H1 (cell line): ENCODE results near the gene KLRC3. TPM values are rescaled to one million over a fixed set of nuclear protein-coding genes. Genes with fewer than 3 reads are reported as not detected.
"Not testable (repeated sequence)": the region's sequence is repeated elsewhere in the genome, so short reads cannot be mapped to it uniquely, and the experiment has no call there.

ENCODE experiments used
- CTCF ChIA-PET: fragments of 300-600 bp; sonication (Branson Sonifier 250); formaldehyde crosslinking; loops from one replicate; lab custom pipeline; 2021; ENCODE audit not compliant: partially characterized antibody; lab: Charles Lee
- POLR2A ChIA-PET: fragments of 300-600 bp; sonication (Branson Sonifier 250); formaldehyde crosslinking; loops from one replicate; lab custom pipeline; 2021; ENCODE audit warnings: inconsistent platforms; ENCODE audit not compliant: partially characterized antibody; lab: Charles Lee
- DNase-seq, 2 experiments: peaks; one replicate each; pipeline versions ENCODE4 v3.0.0 to v3.0.0-alpha.2; 2010 to 2022; ENCODE audit warnings: low spot score in 2 of 2, low read depth in 1 of 2, mixed read lengths in 1 of 2
- FAIRE-seq: peaks from 2 replicates; lab custom pipeline; 2011; peaks lifted over from hg19 to GRCh38; lab: Jason Lieb, UNC
- H2AFZ ChIP-seq: 2 replicates; pipeline ENCODE4 v1.8.1; 2012; ENCODE audit warnings: low read length, inconsistent platforms
- H2AK5ac ChIP-seq: 2 replicates; pipeline ENCODE4 v1.6.1; 2013; ENCODE audit warnings: low read depth, low read length
- H2BK120ac ChIP-seq: replicated peaks from 2 replicates; pipeline ENCODE3; 2013; ENCODE audit warnings: low read depth, low read length, inconsistent platforms
- H2BK12ac ChIP-seq: 2 replicates; pipeline ENCODE4 v1.6.1; 2013; ENCODE audit warnings: low read depth, low read length
- H2BK15ac ChIP-seq: 2 replicates; pipeline ENCODE4 v1.6.1; 2013; ENCODE audit warnings: low read length
- H2BK20ac ChIP-seq: 2 replicates; pipeline ENCODE4 v1.6.1; 2013; ENCODE audit warnings: low read length
- H2BK5ac ChIP-seq: 2 replicates; pipeline ENCODE4 v1.6.1; 2013; ENCODE audit warnings: low read depth, low read length
- H3K14ac ChIP-seq: 2 replicates; pipeline ENCODE4 v1.6.1; 2013; ENCODE audit warnings: inconsistent platforms; ENCODE audit not compliant: insufficient read length
- H3K18ac ChIP-seq: 2 replicates; pipeline ENCODE4 v1.6.1; 2013; ENCODE audit warnings: low read length; ENCODE audit errors: extremely low read depth
- H3K23ac ChIP-seq: 2 replicates; pipeline ENCODE4 v1.6.1; 2013; ENCODE audit warnings: inconsistent platforms; ENCODE audit not compliant: insufficient read length
- H3K23me2 ChIP-seq: 2 replicates; pipeline ENCODE4 v1.6.1; 2013; ENCODE audit warnings: low read depth, low read length
- H3K27ac ChIP-seq: 2 replicates; pipeline ENCODE4 v1.6.1; 2011; ENCODE audit warnings: low read depth, low read length, inconsistent platforms
- H3K27me3 ChIP-seq, 4 experiments: replicated peaks in 1 of 4; 1 replicate in 1 of 4; 2 replicates in 3 of 4; pipeline versions ENCODE4 v1.6.1 to v1.8.1; 2011 to 2013; ENCODE audit warnings: low read length in 3 of 4, mild to moderate bottlenecking in 3 of 4, inconsistent platforms in 2 of 4, mixed read lengths in 2 of 4, moderate library complexity in 1 of 4; ENCODE audit not compliant: control insufficient read depth in 3 of 4, insufficient read depth in 3 of 4; ENCODE audit errors: extremely low read depth in 1 of 4
- H3K36me3 ChIP-seq, 4 experiments: 2 replicates each; pipeline versions ENCODE4 v1.6.1 to v1.8.1; 2011 to 2013; ENCODE audit warnings: mild to moderate bottlenecking in 4 of 4, low read length in 3 of 4, moderate library complexity in 2 of 4, control low read depth in 1 of 4, inconsistent platforms in 1 of 4; ENCODE audit not compliant: insufficient read depth in 4 of 4, control insufficient read depth in 2 of 4
- H3K4ac ChIP-seq: replicated peaks from 2 replicates; pipeline ENCODE3; 2013; ENCODE audit warnings: low read length, low read depth, mixed read lengths, inconsistent platforms; ENCODE audit not compliant: insufficient read length
- H3K4me1 ChIP-seq, 4 experiments: replicated peaks in 1 of 4; 1 replicate in 1 of 4; 2 replicates in 3 of 4; pipeline versions ENCODE4 v1.6.1 to v1.8.1; 2011 to 2013; ENCODE audit warnings: low read length in 3 of 4, inconsistent platforms in 2 of 4, mixed read lengths in 1 of 4; ENCODE audit not compliant: insufficient read depth in 4 of 4, control insufficient read depth in 3 of 4
- H3K4me2 ChIP-seq, 2 experiments: 2 replicates each; pipeline versions ENCODE4 v1.6.1 to v1.8.1; 2011 to 2013; ENCODE audit warnings: low read depth in 2 of 2, low read length in 2 of 2, control low read depth in 1 of 2, inconsistent platforms in 1 of 2, mild to moderate bottlenecking in 1 of 2; ENCODE audit not compliant: insufficient read depth in 1 of 2
- H3K4me3 ChIP-seq, 4 experiments: fragments of 200-600, 300-600 bp in 1 of 4; sonication (generic), shearing (Covaris generic), sonication (Bioruptor Twin) in 1 of 4; 2 replicates each; pipeline versions ENCODE4 v1.5.1 to v1.8.1; 2011 to 2016; ENCODE audit warnings: low read length in 4 of 4, low read depth in 3 of 4, control low read depth in 2 of 4, inconsistent platforms in 2 of 4, mild to moderate bottlenecking in 2 of 4, mixed read lengths in 1 of 4, moderate library complexity in 1 of 4; ENCODE audit not compliant: insufficient read depth in 2 of 4; ENCODE audit errors: extremely low read depth in 1 of 4
- H3K56ac ChIP-seq: replicated peaks from 2 replicates; pipeline ENCODE3; 2013; ENCODE audit warnings: low read depth, mild to moderate bottlenecking, mixed read lengths, low read length, inconsistent platforms; ENCODE audit not compliant: insufficient read length
- H3K79me1 ChIP-seq: 2 replicates; pipeline ENCODE4 v1.6.1; 2013; ENCODE audit warnings: low read depth, low read length, control low read depth
- H3K79me2 ChIP-seq, 2 experiments: 2 replicates each; pipeline versions ENCODE4 v1.6.1 to v1.8.1; 2012 to 2013; ENCODE audit warnings: low read length in 2 of 2, mild to moderate bottlenecking in 2 of 2, inconsistent platforms in 1 of 2; ENCODE audit not compliant: insufficient read depth in 2 of 2, control insufficient read depth in 1 of 2
- H3K9ac ChIP-seq, 4 experiments: replicated peaks in 1 of 4; 1 replicate in 1 of 4; 2 replicates in 3 of 4; pipeline versions ENCODE4 v1.6.1 to v1.8.1; 2011 to 2013; ENCODE audit warnings: low read depth in 3 of 4, low read length in 3 of 4, control low read depth in 2 of 4, mild to moderate bottlenecking in 2 of 4, moderate library complexity in 2 of 4, inconsistent platforms in 1 of 4; ENCODE audit errors: extremely low read depth in 1 of 4
- H3K9me3 ChIP-seq, 2 experiments: 2 replicates each; pipeline versions ENCODE4 v1.6.1 to v1.8.1; 2012 to 2013; ENCODE audit warnings: mild to moderate bottlenecking in 2 of 2, moderate library complexity in 2 of 2, control low read depth in 1 of 2, inconsistent platforms in 1 of 2, low read depth in 1 of 2, low read length in 1 of 2, mixed read lengths in 1 of 2; ENCODE audit not compliant: insufficient read depth in 2 of 2
- H4K20me1 ChIP-seq, 2 experiments: replicated peaks in 1 of 2; 2 replicates each; pipeline versions ENCODE3 to v1.8.1; 2011 to 2013; ENCODE audit warnings: inconsistent platforms in 2 of 2, low read length in 2 of 2, mild to moderate bottlenecking in 1 of 2; ENCODE audit not compliant: insufficient read depth in 2 of 2, control insufficient read depth in 1 of 2
- H4K5ac ChIP-seq: 2 replicates; pipeline ENCODE4 v1.6.1; 2013; ENCODE audit warnings: low read length, low read depth, mixed read lengths, inconsistent platforms; ENCODE audit not compliant: insufficient read length
- H4K8ac ChIP-seq: 2 replicates; pipeline ENCODE4 v1.8.0; 2013; ENCODE audit warnings: mild to moderate bottlenecking, moderate library complexity, low read length, inconsistent platforms; ENCODE audit not compliant: insufficient read depth; ENCODE audit errors: extremely low read depth
- H4K91ac ChIP-seq: replicated peaks from 2 replicates; pipeline ENCODE3; 2013; ENCODE audit warnings: low read length, mixed read lengths, inconsistent platforms; ENCODE audit not compliant: insufficient read length
- WGBS, 2 experiments: shearing (Covaris generic) in 1 of 2; methylation state at CpG; one replicate each; pipeline versions ENCODE4 v1.1.6 to v1.1.7; 2013 to 2015; ENCODE audit warnings: low lambda C conversion rate in 2 of 2, mixed read lengths in 2 of 2, inconsistent platforms in 1 of 2, low coverage in 1 of 2, missing lambda C conversion rate in 1 of 2; ENCODE audit not compliant: insufficient replicate concordance in 2 of 2, insufficient coverage in 1 of 2, insufficient read length in 1 of 2; ENCODE audit errors: extremely low coverage in 1 of 2, missing lambda C conversion rate in 1 of 2; 5-methylcytosine and 5-hydroxymethylcytosine counted together
- polyA plus RNA-seq, 7 experiments: library from polyadenylated mRNA; depleted of rRNA in 3 of 7; stranded (reverse) in 5 of 7; unstranded in 2 of 7; fragments of >200 nt in 5 of 7; fragments of 200-250 nt in 2 of 7; gene quantifications; 1 replicate in 5 of 7; 2 replicates in 1 of 7; 4 replicates in 1 of 7; pipeline versions ENCODE4 v1.2.1 to v1.2.3, GENCODE V29; 2011 to 2013; ENCODE audit warnings: missing spikeins in 2 of 7, mixed read lengths in 2 of 7
- total RNA-seq: library from RNA; stranded (reverse); fragmentation: NEBNext Ultra II Directional; extraction: Animal tissue kit (Norgen Biotek cat#: 25700); gene quantifications from 2 replicates; pipeline ENCODE4 v1.2.1, GENCODE V29; 2021

The KLRC3 gene
- total and polyA plus RNA-seq, 2 of the 8 experiments (the other 6 are each of a cell fraction or from before 2014, with no cell fraction given), result not detected

DNA sequence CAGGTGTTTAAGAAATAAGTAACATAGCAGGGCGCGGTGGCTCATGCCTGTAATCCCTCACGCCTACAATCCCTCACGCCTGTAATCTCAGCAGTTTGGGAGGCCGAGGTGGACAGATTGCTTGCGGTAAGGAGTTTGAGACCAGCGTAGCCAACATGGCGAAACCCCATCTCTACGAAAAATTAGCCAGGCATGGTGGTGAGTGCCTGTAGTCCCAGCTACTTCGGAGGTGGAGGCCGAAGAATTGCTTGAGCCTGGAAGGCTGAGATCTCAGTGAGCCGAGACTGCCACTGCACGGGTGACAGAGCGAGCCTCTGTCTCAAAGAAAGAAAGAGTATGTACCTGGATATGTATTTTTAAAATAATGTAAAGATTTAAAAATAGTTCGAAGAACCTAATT lies 24.2 kb downstream of the KLRC3 start:
- DNase-seq, H3K4me3 ChIP-seq, H4K8ac ChIP-seq, H2AFZ ChIP-seq, H3K27me3 ChIP-seq, H3K23me2 ChIP-seq, H2AK5ac ChIP-seq, H3K9ac ChIP-seq, H3K4ac ChIP-seq, H3K14ac ChIP-seq, H3K4me1 ChIP-seq, H4K91ac ChIP-seq, H3K36me3 ChIP-seq, H3K27ac ChIP-seq, FAIRE-seq, H3K9me3 ChIP-seq, H3K56ac ChIP-seq, H3K18ac ChIP-seq, H2BK15ac ChIP-seq, H4K5ac ChIP-seq, H3K79me1 ChIP-seq, H3K79me2 ChIP-seq, H3K23ac ChIP-seq, H2BK5ac ChIP-seq, POLR2A ChIA-PET, H2BK120ac ChIP-seq, H4K20me1 ChIP-seq, H2BK12ac ChIP-seq, H2BK20ac ChIP-seq, H3K4me2 ChIP-seq: not testable (repeated sequence)
- WGBS, 2 experiments, result 93% methylated on average over 15 of the region's 15 CpGs; no CpG with 5 or more reads in 1 of the 2 experiments
- CTCF ChIA-PET, result interaction anchor here (1.7 kb wide), 1 partner anchor 30 kb away, joined by 4 read pairs; no protein-coding TSS in a partner anchor
